ENCODE results near the gene PCDH10.

PCDH10 gene

GRCh38 chr4:133130171-133130570 lies 18.9 kb upstream of the PCDH10 start:
- no peak for TF ChIP-seq CTCF (IDR thresholded peaks at IDR 0.05; ENCODE audit: borderline replicate concordance, insufficient read depth, low read depth, low read length)
- no peak overlapping the region for H3K4me3 ChIP-seq (ENCODE audit: low read depth, low read length)

DNA sequence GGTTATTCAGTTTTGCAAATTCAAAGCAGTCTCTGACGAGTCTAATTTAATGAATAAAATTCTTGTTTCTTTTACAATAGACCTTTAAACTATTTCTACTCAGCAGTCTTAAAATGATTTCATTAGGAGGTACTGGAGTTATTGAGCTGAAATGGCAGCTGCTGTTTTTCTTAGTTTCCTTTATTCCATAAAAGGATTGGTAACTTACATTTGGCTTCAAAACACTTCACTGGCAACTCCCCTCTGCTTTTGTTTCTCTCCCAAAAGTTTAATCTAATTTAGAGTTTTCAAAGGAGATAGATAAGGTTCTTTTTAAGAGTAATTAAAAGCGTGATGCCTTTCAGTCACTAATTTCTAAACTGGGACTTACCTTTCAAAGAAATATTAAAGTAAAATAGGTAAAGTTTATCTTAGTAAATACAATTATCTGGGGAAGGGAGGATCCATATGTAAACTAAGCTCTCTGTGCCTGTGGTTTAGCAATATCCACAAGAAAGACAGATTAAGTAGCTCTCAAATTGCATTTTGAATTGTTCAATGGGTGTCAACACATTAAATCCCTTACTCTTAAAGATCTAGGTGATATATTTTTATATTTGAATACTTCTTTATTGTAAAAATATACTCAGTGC lies 17.1 kb upstream of the PCDH10 start:
- TF ChIP-seq CTCF (IDR thresholded peaks at IDR 0.05; ENCODE audit: borderline replicate concordance, insufficient read depth, low read depth, low read length) = no peak
- H3K4me3 ChIP-seq (ENCODE audit: low read depth, low read length) = no peak overlapping the region

GRCh38 chr4:133136833-133137232 lies 12.3 kb upstream of the PCDH10 start:
- no peak for TF ChIP-seq CTCF (IDR thresholded peaks at IDR 0.05; ENCODE audit: borderline replicate concordance, insufficient read depth, low read depth, low read length)
- no peak overlapping the region for H3K4me3 ChIP-seq (ENCODE audit: low read depth, low read length)

DNA sequence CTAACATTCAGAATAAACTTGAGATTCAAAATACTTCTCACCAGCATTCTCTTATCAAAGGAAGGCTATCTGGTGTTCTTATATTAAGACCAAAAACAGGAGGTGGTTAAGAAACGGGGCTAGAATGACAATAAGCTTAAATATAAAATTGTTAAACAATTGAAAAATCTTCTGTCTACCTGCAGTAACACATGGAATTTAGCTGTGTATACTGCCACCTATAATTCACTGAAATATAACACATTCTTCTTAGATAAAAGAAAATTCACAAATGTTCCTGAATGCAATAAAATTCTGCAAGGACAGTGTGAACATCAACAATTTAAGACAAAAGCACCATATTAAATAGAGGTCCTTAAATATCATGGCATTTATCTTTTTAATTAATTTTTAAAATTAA lies 11.5 kb upstream of the PCDH10 start:
- no peak for TF ChIP-seq CTCF (IDR thresholded peaks at IDR 0.05; ENCODE audit: borderline replicate concordance, insufficient read depth, low read depth, low read length)
- H3K4me3 ChIP-seq (ENCODE audit: low read depth, low read length) = no peak overlapping the region

DNA sequence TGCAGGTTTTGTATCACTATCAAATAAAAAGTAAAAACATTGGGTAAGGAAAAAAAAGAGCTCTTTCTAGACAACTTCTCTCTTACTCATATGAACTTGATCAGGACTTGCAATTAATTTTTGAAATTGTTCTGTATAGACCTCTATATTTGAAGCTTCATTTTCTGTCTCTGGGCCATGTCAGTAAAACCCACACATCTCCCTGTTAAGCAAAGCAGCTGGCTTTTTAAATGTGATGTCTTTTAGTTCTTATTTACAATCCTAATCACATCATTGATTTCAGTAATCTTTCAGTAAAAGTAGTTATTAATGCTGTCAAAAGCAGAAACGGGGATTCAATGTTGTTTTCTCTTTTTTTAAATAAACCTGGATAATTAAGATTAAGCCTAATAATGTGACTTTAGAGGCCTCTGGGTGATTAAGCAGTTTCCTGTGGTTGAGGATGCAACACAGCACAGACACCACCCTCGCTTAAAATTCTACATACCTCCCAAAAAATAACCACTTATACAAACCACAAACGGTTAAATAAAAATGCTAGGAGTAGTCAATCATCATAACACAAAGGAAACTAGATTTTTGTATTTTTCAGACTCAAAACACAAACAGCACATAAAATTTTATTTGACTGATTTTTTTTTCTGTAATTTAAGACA lies 5.2 kb upstream of the PCDH10 start:
- TF ChIP-seq CTCF (IDR thresholded peaks at IDR 0.05; ENCODE audit: borderline replicate concordance, insufficient read depth, low read depth, low read length) = no peak
- H3K4me3 ChIP-seq (ENCODE audit: low read depth, low read length) = no peak overlapping the region

DNA sequence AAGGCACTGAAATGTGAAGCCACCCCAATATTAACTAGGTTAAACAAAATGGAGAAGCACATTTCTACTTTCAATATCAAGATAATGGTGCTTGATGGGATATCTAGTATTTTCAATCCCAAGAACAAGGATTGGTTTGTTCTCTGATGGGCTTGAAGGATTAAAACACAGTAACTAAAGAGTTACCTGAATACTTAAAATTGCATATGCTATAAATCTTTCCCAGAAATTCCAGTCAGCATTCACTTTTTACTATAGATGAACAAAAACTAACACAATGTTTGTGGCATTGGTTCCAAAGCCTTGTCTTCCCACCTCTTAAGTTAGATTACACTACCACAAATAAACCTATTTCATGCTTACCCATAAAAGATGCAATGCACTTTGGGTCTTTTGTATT lies 3.9 kb upstream of the PCDH10 start:
- no peak for TF ChIP-seq CTCF (IDR thresholded peaks at IDR 0.05; ENCODE audit: borderline replicate concordance, insufficient read depth, low read depth, low read length)
- no peak overlapping the region for H3K4me3 ChIP-seq (ENCODE audit: low read depth, low read length)
